SK-N-SH (cell line): ENCODE data around the gene SORBS2. TPM values are rescaled to one million over a fixed set of nuclear protein-coding genes. Genes with fewer than 3 reads are reported as not detected.
A peak's percentile ranks its signal among the peaks of the same experiment; 100 is the strongest.

Source experiments
- CTCF ChIA-PET: fragments of 300-600, 350-600 bp; formaldehyde crosslinking; extraction: SDS; loops from one replicate; lab custom pipeline; 2021; lab: Yijun Ruan, JAX
- POLR2A ChIA-PET: fragments of 350-600 bp; sonication (Branson Sonifier 250); formaldehyde crosslinking; extraction: SDS; loops from one replicate; lab custom pipeline; 2020; ENCODE audit warnings: antibody characterized with exemption, inconsistent platforms; lab: Yijun Ruan, JAX
- DNase-seq: peaks from one replicate; pipeline ENCODE4 v3.0.0; 2012
- H2AFZ ChIP-seq: fragments of 200-600 bp; sonication (generic); 2 replicates; pipeline ENCODE4 v1.8.1; 2016; ENCODE audit warnings: antibody characterized with exemption, mild to moderate bottlenecking, low read depth
- H3F3A ChIP-seq: fragments of 200-600 bp; sonication (generic); replicated peaks from 2 replicates; pipeline ENCODE3; 2016; ENCODE audit warnings: antibody characterized with exemption, mild to moderate bottlenecking; ENCODE audit not compliant: insufficient read depth
- H3K27ac ChIP-seq, 2 experiments: fragments of 200-500 bp in 1 of 2; fragments of 200-600 bp in 1 of 2; sonication (Bioruptor generic) in 1 of 2; sonication (generic), shearing (Covaris generic) in 1 of 2; 2 replicates each; pipeline versions ENCODE4 v1.5.1 to v1.6.1; 2014 to 2016; ENCODE audit warnings: low read depth in 2 of 2, inconsistent platforms in 1 of 2, low read length in 1 of 2, mild to moderate bottlenecking in 1 of 2, mixed read lengths in 1 of 2
- H3K27me3 ChIP-seq: fragments of 200-600 bp; sonication (generic), shearing (Covaris generic); 2 replicates; pipeline ENCODE4 v1.6.1; 2016; ENCODE audit warnings: mixed run types; ENCODE audit not compliant: insufficient read depth
- H3K36me3 ChIP-seq, 2 experiments: fragments of 200-500 bp in 1 of 2; fragments of 200-600 bp in 1 of 2; sonication (Bioruptor generic) in 1 of 2; sonication (generic) in 1 of 2; replicated peaks in 1 of 2; 2 replicates each; pipeline versions ENCODE3 to v1.5.1; 2014 to 2016; ENCODE audit warnings: low read length in 1 of 2, mild to moderate bottlenecking in 1 of 2; ENCODE audit not compliant: insufficient read depth in 2 of 2, control insufficient read depth in 1 of 2
- H3K4me1 ChIP-seq, 2 experiments: fragments of 200-500 bp in 1 of 2; fragments of 200-600 bp in 1 of 2; sonication (Bioruptor generic) in 1 of 2; sonication (generic), shearing (Covaris generic) in 1 of 2; 2 replicates each; pipeline versions ENCODE4 v1.5.1 to v1.6.1; 2014 to 2016; ENCODE audit warnings: low read depth in 1 of 2, low read length in 1 of 2, mixed run types in 1 of 2; ENCODE audit not compliant: insufficient read depth in 2 of 2, control insufficient read depth in 1 of 2
- H3K4me2 ChIP-seq: fragments of 200-600 bp; sonication (generic), shearing (Covaris generic); 2 replicates; pipeline ENCODE4 v1.6.1; 2017; ENCODE audit warnings: mixed run types
- H3K4me3 ChIP-seq, 2 experiments: fragments of 200-500 bp in 1 of 2; fragments of 200-600 bp in 1 of 2; sonication (Bioruptor generic) in 1 of 2; sonication (generic), shearing (Covaris generic) in 1 of 2; 2 replicates each; pipeline versions ENCODE4 v1.5.1 to v1.8.1; 2014 to 2016; ENCODE audit warnings: low read depth in 2 of 2, inconsistent platforms in 1 of 2, low read length in 1 of 2, mild to moderate bottlenecking in 1 of 2, mixed read lengths in 1 of 2, moderate library complexity in 1 of 2
- H3K79me2 ChIP-seq: fragments of 200-600 bp; sonication (generic); 2 replicates; pipeline ENCODE4 v1.8.1; 2017; ENCODE audit warnings: mild to moderate bottlenecking; ENCODE audit not compliant: insufficient read depth
- H3K9ac ChIP-seq: fragments of 200-600 bp; sonication (generic); 2 replicates; pipeline ENCODE4 v1.6.1; 2017; ENCODE audit warnings: mixed run types
- H3K9me2 ChIP-seq: fragments of 200-600 bp; sonication (generic); 2 replicates; pipeline ENCODE4 v1.6.1; 2017; ENCODE audit warnings: mixed run types
- H3K9me3 ChIP-seq: fragments of 200-600 bp; sonication (generic); 2 replicates; pipeline ENCODE4 v1.6.1; 2017; ENCODE audit warnings: mixed run types, mild to moderate bottlenecking, moderate library complexity
- H4K20me1 ChIP-seq: fragments of 200-600 bp; sonication (generic); 2 replicates; pipeline ENCODE4 v1.6.1; 2017; ENCODE audit warnings: mild to moderate bottlenecking, mixed run types; ENCODE audit not compliant: insufficient read depth
- CHD2 ChIP-seq: fragments of 150-350 bp; IDR thresholded peaks from 2 replicates; pipeline ENCODE4 v1.6.1; 2018; ENCODE audit warnings: low read length; ENCODE audit not compliant: partially characterized antibody
- ELF1 ChIP-seq: IDR thresholded peaks from 2 replicates; pipeline ENCODE4 v1.4.0; 2012
- EP300 ChIP-seq, 2 experiments: IDR thresholded peaks; 2 replicates each; pipeline versions ENCODE4 v1.4.0 to v1.6.1; 2012; ENCODE audit warnings: borderline replicate concordance in 1 of 2, low read depth in 1 of 2, low read length in 1 of 2
- EZH2phosphoT487 ChIP-seq: fragments of 200-600 bp; sonication (generic); IDR thresholded peaks from 2 replicates; pipeline ENCODE4 v1.6.1; 2017; ENCODE audit warnings: low read depth, mixed run types, mild to moderate bottlenecking, antibody characterized with exemption, moderate library complexity, borderline replicate concordance
- FOSL2 ChIP-seq: IDR thresholded peaks from 2 replicates; pipeline ENCODE4 v1.4.0; 2012; ENCODE audit warnings: low read depth, mild to moderate bottlenecking, moderate library complexity, borderline replicate concordance
- FOXJ3 ChIP-seq: sonication (generic); formaldehyde crosslinking; IDR thresholded peaks from 2 replicates; pipeline ENCODE4 v1.5.1; 2020; ENCODE audit warnings: mild to moderate bottlenecking, missing genetic modification reagents
- FOXM1 ChIP-seq: IDR thresholded peaks from 2 replicates; pipeline ENCODE4 v1.4.0; 2012; ENCODE audit warnings: low read depth, mild to moderate bottlenecking
- GABPA ChIP-seq: IDR thresholded peaks from 2 replicates; pipeline ENCODE4 v1.4.0; 2012; ENCODE audit warnings: low read depth, mild to moderate bottlenecking
- GATA2 ChIP-seq: sonication (generic); formaldehyde crosslinking; IDR thresholded peaks from 2 replicates; pipeline ENCODE4 v1.5.0; 2020; ENCODE audit warnings: mild to moderate bottlenecking, missing genetic modification reagents
- JUND ChIP-seq: IDR thresholded peaks from 2 replicates; pipeline ENCODE4 v1.4.0; 2012
- MEF2A ChIP-seq: IDR thresholded peaks from 2 replicates; pipeline ENCODE4 v1.4.0; 2012; ENCODE audit warnings: low read depth, borderline replicate concordance
- MXI1 ChIP-seq: IDR thresholded peaks from 2 replicates; pipeline ENCODE4 v1.6.1; 2012; ENCODE audit warnings: mild to moderate bottlenecking, low read depth, low read length, improper control_type of control experiment
- NFIC ChIP-seq: IDR thresholded peaks from 2 replicates; pipeline ENCODE4 v1.4.0; 2012; ENCODE audit warnings: borderline replicate concordance
- RCOR1 ChIP-seq: fragments of 150-350 bp; IDR thresholded peaks from 2 replicates; pipeline ENCODE4 v1.6.1; 2017; ENCODE audit warnings: antibody characterized with exemption, low read length
- RXRA ChIP-seq: IDR thresholded peaks from 2 replicates; pipeline ENCODE4 v1.4.0; 2012; ENCODE audit warnings: low read depth, mild to moderate bottlenecking, borderline replicate concordance
- SMC3 ChIP-seq: IDR thresholded peaks from 2 replicates; pipeline ENCODE4 v1.6.1; 2012; ENCODE audit warnings: low read depth, low read length, improper control_type of control experiment
- TCF12 ChIP-seq: IDR thresholded peaks from 2 replicates; pipeline ENCODE4 v1.4.0; 2012
- TEAD4 ChIP-seq: IDR thresholded peaks from 2 replicates; pipeline ENCODE4 v1.4.0; 2012; ENCODE audit warnings: mild to moderate bottlenecking, borderline replicate concordance; ENCODE audit not compliant: insufficient read depth
- YY1 ChIP-seq: IDR thresholded peaks from 2 replicates; pipeline ENCODE4 v1.4.0; 2012; ENCODE audit warnings: low read depth, mild to moderate bottlenecking
- WGBS: methylation state at CpG from one replicate; pipeline ENCODE4 v1.1.6; 2017; ENCODE audit warnings: low lambda C conversion rate; 5-methylcytosine and 5-hydroxymethylcytosine counted together
- polyA plus RNA-seq, 3 experiments: library from polyadenylated mRNA; depleted of rRNA; stranded (reverse); fragments of >200 nt; gene quantifications; 2 replicates each; pipeline ENCODE4 v1.2.3, GENCODE V29; 2012
- TF ChIP-seq, protein P1 (sequence below): IDR thresholded peaks from 2 replicates; pipeline ENCODE4 v1.4.0; 2012; ENCODE audit warnings: low read depth, borderline replicate concordance
- TF ChIP-seq, protein P2 (sequence below): IDR thresholded peaks from 2 replicates; pipeline ENCODE4; 2012
- TF ChIP-seq, protein P3 (sequence below): IDR thresholded peaks from 2 replicates; pipeline ENCODE4 v1.4.0; 2012; ENCODE audit warnings: low read depth
- TF ChIP-seq, protein P4 (sequence below): fragments of 150-350 bp; IDR thresholded peaks from 2 replicates; pipeline ENCODE4 v1.6.1; 2017; ENCODE audit warnings: antibody characterized with exemption, low read length, low read depth, borderline replicate concordance
- TF ChIP-seq, protein P5 (sequence below): IDR thresholded peaks from 2 replicates; pipeline ENCODE4 v1.4.0; 2012; ENCODE audit warnings: low read depth, borderline replicate concordance

SORBS2 gene
- polyA plus RNA-seq, 1 of the 3 experiments (the other 2 are of a cell fraction) = 2.5 TPM

DNA sequence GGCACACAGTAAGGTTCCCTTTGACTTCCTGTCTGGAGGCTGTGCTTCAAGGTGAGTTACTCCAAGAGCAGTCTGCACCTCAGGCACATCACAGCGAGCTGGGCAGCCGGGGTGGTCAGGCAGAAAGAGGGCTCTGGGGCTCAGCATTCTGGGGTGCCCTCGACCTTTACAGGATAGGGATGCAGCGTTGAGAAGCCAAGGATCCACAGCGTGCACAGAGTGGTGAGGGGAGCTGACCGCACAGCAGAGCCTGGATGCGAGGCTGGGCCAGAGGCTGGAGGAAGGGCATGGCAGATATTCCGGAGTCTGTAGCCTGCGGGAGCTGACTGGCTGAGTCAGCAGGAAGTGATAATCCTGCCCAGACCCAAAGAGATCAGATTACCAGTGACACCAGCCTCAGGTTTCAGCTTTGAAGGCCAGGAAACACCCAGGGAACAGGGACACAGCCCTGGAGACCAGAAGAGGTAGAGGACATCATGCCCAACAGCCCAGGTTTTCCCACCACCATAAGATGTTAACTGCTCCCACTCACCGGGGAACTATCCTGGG lies 238.3 kb downstream of the SORBS2 start:
- Histone ChIP-seq H3K9ac (peak overlapping the region; percentile 41; the same call in 1 of the 2 replicates), H3K27me3 (no peaks in the 10 kb centered on the region), H3K79me2 (no peaks in the 10 kb centered on the region), H3K4me3 (no peak overlapping the region; a peak in 1 of 4 replicates), H3K4me1 (peaks cover 5 to 29% of the 10 kb centered on the region in 2 experiments; a peak in 3 of 4 replicates), H3F3A (no peaks in the 10 kb centered on the region), H3K27ac (peak overlapping the region; percentile 12 to 26; a peak in 2 of 4 replicates), H3K9me3 (no peaks in the 10 kb centered on the region), H4K20me1 (no peaks in the 10 kb centered on the region), H3K36me3 (no peaks in the 10 kb centered on the region), H2AFZ (peak overlapping the region; percentile 97), H3K9me2 (no peaks in the 10 kb centered on the region), H3K4me2 (peak overlapping the region; percentile 17)
- ChIA-PET CTCF (interaction anchor here (0.7 to 1.5 kb wide), 5 partner anchors 23 to 534 kb away, joined by 3 to 4 read pairs (median 3); partner anchors contain the start of gene CCDC110), POLR2A (no interaction called here)
- DNase-seq = peak; percentile 36
- TF ChIP-seq TCF12 = peak; percentile 74
- peak; percentile 42; the same call in 1 of the 2 replicates for TF ChIP-seq YY1
- TF ChIP-seq, protein P1, sequence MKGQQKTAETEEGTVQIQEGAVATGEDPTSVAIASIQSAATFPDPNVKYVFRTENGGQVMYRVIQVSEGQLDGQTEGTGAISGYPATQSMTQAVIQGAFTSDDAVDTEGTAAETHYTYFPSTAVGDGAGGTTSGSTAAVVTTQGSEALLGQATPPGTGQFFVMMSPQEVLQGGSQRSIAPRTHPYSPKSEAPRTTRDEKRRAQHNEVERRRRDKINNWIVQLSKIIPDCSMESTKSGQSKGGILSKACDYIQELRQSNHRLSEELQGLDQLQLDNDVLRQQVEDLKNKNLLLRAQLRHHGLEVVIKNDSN = no peak
- TF ChIP-seq EZH2phosphoT487 = no peak
- TF ChIP-seq MEF2A = no peak
- peak; percentile 43 for TF ChIP-seq GABPA
- peak; percentile 46 for TF ChIP-seq JUND
- TF ChIP-seq FOSL2 = peak; percentile 54; the same call in 1 of the 2 replicates
- TF ChIP-seq, protein P2, sequence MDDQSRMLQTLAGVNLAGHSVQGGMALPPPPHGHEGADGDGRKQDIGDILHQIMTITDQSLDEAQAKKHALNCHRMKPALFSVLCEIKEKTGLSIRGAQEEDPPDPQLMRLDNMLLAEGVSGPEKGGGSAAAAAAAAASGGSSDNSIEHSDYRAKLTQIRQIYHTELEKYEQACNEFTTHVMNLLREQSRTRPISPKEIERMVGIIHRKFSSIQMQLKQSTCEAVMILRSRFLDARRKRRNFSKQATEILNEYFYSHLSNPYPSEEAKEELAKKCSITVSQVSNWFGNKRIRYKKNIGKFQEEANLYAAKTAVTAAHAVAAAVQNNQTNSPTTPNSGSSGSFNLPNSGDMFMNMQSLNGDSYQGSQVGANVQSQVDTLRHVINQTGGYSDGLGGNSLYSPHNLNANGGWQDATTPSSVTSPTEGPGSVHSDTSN = 0 out of 2 replicates have a peak, but pooled peaks have one; percentile 29
- TF ChIP-seq, protein P3, sequence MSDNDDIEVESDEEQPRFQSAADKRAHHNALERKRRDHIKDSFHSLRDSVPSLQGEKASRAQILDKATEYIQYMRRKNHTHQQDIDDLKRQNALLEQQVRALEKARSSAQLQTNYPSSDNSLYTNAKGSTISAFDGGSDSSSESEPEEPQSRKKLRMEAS = peak; percentile 63; the same call in 1 of the 2 replicates
- peak; percentile 22; the same call in 1 of the 2 replicates for TF ChIP-seq NFIC
- 0 out of 4 replicates have a peak, but pooled peaks of 1 of the 2 experiments have one; percentile 6 for TF ChIP-seq EP300 (IDR thresholded peaks at IDR 0.05; ENCODE audit: borderline replicate concordance in 1 of 2, low read depth in 1 of 2, low read length in 1 of 2)
- WGBS = 53% methylated on average over 8 of the region's 10 CpGs

DNA sequence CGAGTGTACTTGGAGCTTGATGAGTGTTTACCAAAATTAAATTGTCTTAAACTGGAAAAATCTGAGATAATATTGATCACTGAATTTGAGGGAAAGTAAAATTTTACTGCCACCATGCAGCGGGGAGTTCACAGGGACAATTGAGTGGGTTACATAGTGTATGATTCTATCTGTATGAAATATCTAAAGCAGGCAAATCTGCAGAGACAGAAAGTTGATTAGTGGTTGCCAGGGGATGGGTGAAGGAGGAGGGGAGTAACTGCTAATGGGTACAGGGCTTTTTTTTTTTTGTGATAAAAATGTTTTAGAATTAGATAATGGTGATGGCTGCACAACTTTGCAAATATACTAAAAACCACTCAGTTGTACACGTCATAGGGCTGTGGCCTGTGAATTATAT lies 241.3 kb downstream of the SORBS2 start:
- CTCF ChIA-PET = interaction anchor here (1.0 to 1.9 kb wide), 3 partner anchors 27 to 467 kb away, joined by 3 to 11 read pairs (median 3); no protein-coding TSS in a partner anchor
- TF ChIP-seq MXI1 (no peak), TCF12 (no peak), YY1 (no peak), JUND (no peak), RCOR1 (no peak), FOXM1 (no peak), GATA2 (CRISPR knock-in tag) (peak; percentile 73; the same call in 1 of the 2 replicates), CHD2 (peak; percentile 9), EZH2phosphoT487 (no peak), TEAD4 (no peak), FOSL2 (no peak), RXRA (no peak), ELF1 (no peak), SMC3 (no peak), FOXJ3 (CRISPR knock-in tag) (no peak)
- TF ChIP-seq, protein P4, sequence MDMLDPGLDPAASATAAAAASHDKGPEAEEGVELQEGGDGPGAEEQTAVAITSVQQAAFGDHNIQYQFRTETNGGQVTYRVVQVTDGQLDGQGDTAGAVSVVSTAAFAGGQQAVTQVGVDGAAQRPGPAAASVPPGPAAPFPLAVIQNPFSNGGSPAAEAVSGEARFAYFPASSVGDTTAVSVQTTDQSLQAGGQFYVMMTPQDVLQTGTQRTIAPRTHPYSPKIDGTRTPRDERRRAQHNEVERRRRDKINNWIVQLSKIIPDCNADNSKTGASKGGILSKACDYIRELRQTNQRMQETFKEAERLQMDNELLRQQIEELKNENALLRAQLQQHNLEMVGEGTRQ = no peak
- TF ChIP-seq, protein P5, sequence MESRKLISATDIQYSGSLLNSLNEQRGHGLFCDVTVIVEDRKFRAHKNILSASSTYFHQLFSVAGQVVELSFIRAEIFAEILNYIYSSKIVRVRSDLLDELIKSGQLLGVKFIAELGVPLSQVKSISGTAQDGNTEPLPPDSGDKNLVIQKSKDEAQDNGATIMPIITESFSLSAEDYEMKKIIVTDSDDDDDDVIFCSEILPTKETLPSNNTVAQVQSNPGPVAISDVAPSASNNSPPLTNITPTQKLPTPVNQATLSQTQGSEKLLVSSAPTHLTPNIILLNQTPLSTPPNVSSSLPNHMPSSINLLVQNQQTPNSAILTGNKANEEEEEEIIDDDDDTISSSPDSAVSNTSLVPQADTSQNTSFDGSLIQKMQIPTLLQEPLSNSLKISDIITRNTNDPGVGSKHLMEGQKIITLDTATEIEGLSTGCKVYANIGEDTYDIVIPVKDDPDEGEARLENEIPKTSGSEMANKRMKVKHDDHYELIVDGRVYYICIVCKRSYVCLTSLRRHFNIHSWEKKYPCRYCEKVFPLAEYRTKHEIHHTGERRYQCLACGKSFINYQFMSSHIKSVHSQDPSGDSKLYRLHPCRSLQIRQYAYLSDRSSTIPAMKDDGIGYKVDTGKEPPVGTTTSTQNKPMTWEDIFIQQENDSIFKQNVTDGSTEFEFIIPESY = no peak

More for the DNA sequence above, 241.3 kb downstream of the SORBS2 start:
- Histone ChIP-seq H3K9ac (no peak overlapping the region), H3K4me3 (no peak overlapping the region), H3K79me2 (no peaks in the 10 kb centered on the region), H3K4me2 (no peak overlapping the region), H3K36me3 (no peaks in the 10 kb centered on the region), H3K9me3 (no peaks in the 10 kb centered on the region), H3K27me3 (no peaks in the 10 kb centered on the region), H3K9me2 (no peaks in the 10 kb centered on the region), H3K4me1 (peaks cover 5 to 24% of the 10 kb centered on the region in 2 experiments; a peak in 3 of 4 replicates), H3K27ac (peak overlapping the region in 1 of 2 experiments; percentile 58; a peak in 2 of 4 replicates), H3F3A (no peaks in the 10 kb centered on the region), H2AFZ (no peak overlapping the region), H4K20me1 (no peaks in the 10 kb centered on the region)
- 76% methylated on average over 3 of the region's 3 CpGs for whole genome bisulfite sequencing
- peak; percentile 40 for DNase-seq
- POLR2A ChIA-PET = no interaction called here
